ENCODE results near the gene TGFBR3. TPM values are rescaled to one million over a fixed set of nuclear protein-coding genes. Genes with fewer than 3 reads are reported as not detected.

Gene TGFBR3
- total and polyA plus RNA-seq, 2 of the 8 experiments (the other 6 are each of a cell fraction or from before 2014, with no cell fraction given) = 2.0 to 6.1 TPM

DNA sequence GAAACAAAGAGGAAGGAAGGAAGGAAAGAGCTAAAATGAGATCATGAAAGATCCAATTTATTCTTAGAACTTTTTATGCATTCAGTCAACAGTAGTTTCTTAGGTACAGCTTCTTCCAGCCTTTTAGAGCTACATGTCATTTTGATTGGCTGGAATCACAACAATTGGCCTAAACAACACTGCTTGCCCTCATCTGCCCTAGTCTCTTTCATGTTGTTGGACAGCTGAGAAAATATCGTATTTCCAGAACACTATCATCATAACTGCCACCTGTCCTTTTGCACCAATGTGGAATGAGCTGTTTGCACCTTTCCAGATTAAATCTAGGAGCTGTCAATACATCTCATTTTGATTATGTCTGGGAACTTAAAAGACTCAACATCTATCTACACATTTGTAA is 161.7 kb downstream of the TGFBR3 start:
- Histone ChIP-seq H3K14ac (ENCODE audit: insufficient read length) (no peak overlapping the region), H3K4me2 (ENCODE audit: insufficient read depth in 1 of 2, low read depth in 2 of 2, low read length in 2 of 2) (no peak overlapping the region), H2AFZ (ENCODE audit: low read length) (no peak overlapping the region), H2BK5ac (ENCODE audit: low read depth, low read length) (no peak overlapping the region), H3K79me1 (ENCODE audit: low read depth, low read length) (no peaks in the 10 kb centered on the region), H4K91ac (replicated peaks; ENCODE audit: insufficient read length, low read length) (no peak overlapping the region), H2BK12ac (ENCODE audit: low read depth, low read length) (no peak overlapping the region), H3K9ac (replicated peaks in 1 of 4; ENCODE audit: extremely low read depth in 1 of 4, low read depth in 3 of 4, low read length in 3 of 4) (no peak overlapping the region), H3K56ac (replicated peaks; ENCODE audit: insufficient read length, low read depth, low read length) (no peak overlapping the region), H3K27ac (ENCODE audit: low read depth, low read length) (no peak overlapping the region), H3K36me3 (ENCODE audit: control insufficient read depth in 2 of 4, insufficient read depth in 4 of 4, low read length in 3 of 4) (no peaks in the 10 kb centered on the region), H4K5ac (ENCODE audit: insufficient read length, low read depth, low read length) (no peak overlapping the region), H3K4me1 (replicated peaks in 1 of 4; ENCODE audit: control insufficient read depth in 3 of 4, insufficient read depth in 4 of 4, low read length in 3 of 4) (no peaks in the 10 kb centered on the region), H2BK20ac (ENCODE audit: low read length) (no peak overlapping the region), H4K8ac (ENCODE audit: extremely low read depth, insufficient read depth, low read length) (no peak overlapping the region), H3K4me3 (ENCODE audit: extremely low read depth in 1 of 4, insufficient read depth in 2 of 4, low read depth in 3 of 4, low read length in 4 of 4) (no peak overlapping the region), H3K23ac (ENCODE audit: insufficient read length) (no peak overlapping the region), H4K20me1 (replicated peaks in 1 of 2; ENCODE audit: control insufficient read depth in 1 of 2, insufficient read depth in 2 of 2, low read length in 2 of 2) (no peaks in the 10 kb centered on the region), H3K18ac (ENCODE audit: extremely low read depth, low read length) (no peak overlapping the region), H3K23me2 (ENCODE audit: low read depth, low read length) (no peaks in the 10 kb centered on the region; the same call in 1 of the 2 replicates), H3K4ac (replicated peaks; ENCODE audit: insufficient read length, low read depth, low read length) (no peak overlapping the region), H2BK15ac (ENCODE audit: low read length) (no peak overlapping the region), H3K27me3 (replicated peaks in 1 of 4; ENCODE audit: control insufficient read depth in 3 of 4, extremely low read depth in 1 of 4, insufficient read depth in 3 of 4, low read length in 3 of 4) (no peaks in the 10 kb centered on the region), H3K9me3 (ENCODE audit: insufficient read depth in 2 of 2, low read depth in 1 of 2, low read length in 1 of 2) (no peaks in the 10 kb centered on the region), H2AK5ac (ENCODE audit: low read depth, low read length) (no peak overlapping the region), H2BK120ac (replicated peaks; ENCODE audit: low read depth, low read length) (no peak overlapping the region), H3K79me2 (ENCODE audit: control insufficient read depth in 1 of 2, insufficient read depth in 2 of 2, low read length in 2 of 2) (no peaks in the 10 kb centered on the region)
- FAIRE-seq = no peak
- no peak for DNase-seq (ENCODE audit: low read depth in 1 of 2, low spot score in 2 of 2)
- ChIA-PET CTCF (ENCODE audit: partially characterized antibody) (interaction anchor here (1.2 kb wide), 1 partner anchor 106 kb away, joined by 3 read pairs; no protein-coding TSS in a partner anchor), POLR2A (ENCODE audit: partially characterized antibody) (no interaction called here)
- WGBS, 2 experiments (ENCODE audit: extremely low coverage in 1 of 2, insufficient coverage in 1 of 2, insufficient read length in 1 of 2, insufficient replicate concordance in 2 of 2, low coverage in 1 of 2, low lambda C conversion rate in 2 of 2, missing lambda C conversion rate in 1 of 2) = 95% methylated on average over 1 of the region's 1 CpG; no CpG with 5 or more reads in 1 of the 2 experiments
- TF ChIP-seq RFX5 (IDR thresholded peaks at IDR 0.05; ENCODE audit: borderline replicate concordance, low read depth, low read length) = no peak

Data from H1 (cell line).